ENCODE results near the gene C1orf159.

The C1orf159 gene

DNA sequence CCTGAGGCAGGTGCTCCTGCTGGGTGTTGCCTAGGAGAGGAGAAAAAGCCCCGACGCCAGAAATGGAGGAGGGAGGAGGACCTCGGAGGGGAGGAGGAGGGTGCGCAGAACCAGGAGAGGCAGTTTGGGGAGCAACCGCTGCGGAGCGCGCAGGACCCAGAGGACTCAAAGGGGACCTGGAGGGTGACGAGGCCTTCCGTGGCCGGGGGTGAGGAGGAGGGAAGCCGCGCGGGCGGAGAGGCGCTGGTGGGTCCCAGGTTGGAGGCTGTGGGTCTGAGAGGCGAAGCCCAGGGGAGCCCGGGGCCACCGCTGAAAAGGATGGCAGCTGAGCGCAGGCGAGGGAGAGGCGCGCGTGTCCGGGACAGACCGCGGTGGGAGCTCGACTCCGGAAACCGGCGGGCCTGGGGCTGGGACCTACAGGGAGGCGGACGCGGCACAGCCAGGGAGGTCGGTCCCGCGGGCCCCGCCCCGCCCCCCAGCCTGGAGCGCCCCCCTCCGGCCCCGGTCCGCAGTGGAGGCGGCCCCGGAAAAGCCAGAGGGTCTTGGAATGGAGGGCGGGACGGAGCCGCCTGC, 56.9 kb downstream of the C1orf159 start (continued):
- TF ChIP-seq, protein P1, sequence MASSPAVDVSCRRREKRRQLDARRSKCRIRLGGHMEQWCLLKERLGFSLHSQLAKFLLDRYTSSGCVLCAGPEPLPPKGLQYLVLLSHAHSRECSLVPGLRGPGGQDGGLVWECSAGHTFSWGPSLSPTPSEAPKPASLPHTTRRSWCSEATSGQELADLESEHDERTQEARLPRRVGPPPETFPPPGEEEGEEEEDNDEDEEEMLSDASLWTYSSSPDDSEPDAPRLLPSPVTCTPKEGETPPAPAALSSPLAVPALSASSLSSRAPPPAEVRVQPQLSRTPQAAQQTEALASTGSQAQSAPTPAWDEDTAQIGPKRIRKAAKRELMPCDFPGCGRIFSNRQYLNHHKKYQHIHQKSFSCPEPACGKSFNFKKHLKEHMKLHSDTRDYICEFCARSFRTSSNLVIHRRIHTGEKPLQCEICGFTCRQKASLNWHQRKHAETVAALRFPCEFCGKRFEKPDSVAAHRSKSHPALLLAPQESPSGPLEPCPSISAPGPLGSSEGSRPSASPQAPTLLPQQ (tag by site-specific recombination; IDR thresholded peaks at IDR 0.05): peak; percentile 96
- TF ChIP-seq ZXDB (tag by site-specific recombination; IDR thresholded peaks at IDR 0.05): 0 out of 2 replicates have a peak, but pooled peaks have one; percentile 39
- peak; percentile 80; the same call in 1 of the 2 replicates for TF ChIP-seq GLIS2 (tag by site-specific recombination; IDR thresholded peaks at IDR 0.05)
- TF ChIP-seq, protein P2, sequence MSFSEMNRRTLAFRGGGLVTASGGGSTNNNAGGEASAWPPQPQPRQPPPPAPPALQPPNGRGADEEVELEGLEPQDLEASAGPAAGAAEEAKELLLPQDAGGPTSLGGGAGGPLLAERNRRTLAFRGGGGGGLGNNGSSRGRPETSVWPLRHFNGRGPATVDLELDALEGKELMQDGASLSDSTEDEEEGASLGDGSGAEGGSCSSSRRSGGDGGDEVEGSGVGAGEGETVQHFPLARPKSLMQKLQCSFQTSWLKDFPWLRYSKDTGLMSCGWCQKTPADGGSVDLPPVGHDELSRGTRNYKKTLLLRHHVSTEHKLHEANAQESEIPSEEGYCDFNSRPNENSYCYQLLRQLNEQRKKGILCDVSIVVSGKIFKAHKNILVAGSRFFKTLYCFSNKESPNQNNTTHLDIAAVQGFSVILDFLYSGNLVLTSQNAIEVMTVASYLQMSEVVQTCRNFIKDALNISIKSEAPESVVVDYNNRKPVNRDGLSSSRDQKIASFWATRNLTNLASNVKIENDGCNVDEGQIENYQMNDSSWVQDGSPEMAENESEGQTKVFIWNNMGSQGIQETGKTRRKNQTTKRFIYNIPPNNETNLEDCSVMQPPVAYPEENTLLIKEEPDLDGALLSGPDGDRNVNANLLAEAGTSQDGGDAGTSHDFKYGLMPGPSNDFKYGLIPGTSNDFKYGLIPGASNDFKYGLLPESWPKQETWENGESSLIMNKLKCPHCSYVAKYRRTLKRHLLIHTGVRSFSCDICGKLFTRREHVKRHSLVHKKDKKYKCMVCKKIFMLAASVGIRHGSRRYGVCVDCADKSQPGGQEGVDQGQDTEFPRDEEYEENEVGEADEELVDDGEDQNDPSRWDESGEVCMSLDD (tag by site-specific recombination; IDR thresholded peaks at IDR 0.05): peak; percentile 77; the same call in 1 of the 2 replicates
- TF ChIP-seq GLIS1 (tag by site-specific recombination; IDR thresholded peaks at IDR 0.05): peak; percentile 63
- TF ChIP-seq ZNF341 (tag by site-specific recombination; IDR thresholded peaks at IDR 0.05; ENCODE audit: low read depth): peak; percentile 80
- TF ChIP-seq ZNF423 (tag by site-specific recombination; IDR thresholded peaks at IDR 0.05): 0 out of 2 replicates have a peak, but pooled peaks have one; percentile 18
- peak; percentile 55; the same call in 1 of the 2 replicates for TF ChIP-seq ZNF501 (tag by site-specific recombination; IDR thresholded peaks at IDR 0.05)
- TF ChIP-seq ZBTB48 (tag by site-specific recombination; IDR thresholded peaks at IDR 0.05): 0 out of 2 replicates have a peak, but pooled peaks have one; percentile 41
- TF ChIP-seq, protein P3, sequence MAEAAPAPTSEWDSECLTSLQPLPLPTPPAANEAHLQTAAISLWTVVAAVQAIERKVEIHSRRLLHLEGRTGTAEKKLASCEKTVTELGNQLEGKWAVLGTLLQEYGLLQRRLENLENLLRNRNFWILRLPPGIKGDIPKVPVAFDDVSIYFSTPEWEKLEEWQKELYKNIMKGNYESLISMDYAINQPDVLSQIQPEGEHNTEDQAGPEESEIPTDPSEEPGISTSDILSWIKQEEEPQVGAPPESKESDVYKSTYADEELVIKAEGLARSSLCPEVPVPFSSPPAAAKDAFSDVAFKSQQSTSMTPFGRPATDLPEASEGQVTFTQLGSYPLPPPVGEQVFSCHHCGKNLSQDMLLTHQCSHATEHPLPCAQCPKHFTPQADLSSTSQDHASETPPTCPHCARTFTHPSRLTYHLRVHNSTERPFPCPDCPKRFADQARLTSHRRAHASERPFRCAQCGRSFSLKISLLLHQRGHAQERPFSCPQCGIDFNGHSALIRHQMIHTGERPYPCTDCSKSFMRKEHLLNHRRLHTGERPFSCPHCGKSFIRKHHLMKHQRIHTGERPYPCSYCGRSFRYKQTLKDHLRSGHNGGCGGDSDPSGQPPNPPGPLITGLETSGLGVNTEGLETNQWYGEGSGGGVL (tag by site-specific recombination; IDR thresholded peaks at IDR 0.05): peak; percentile 42
- peak; percentile 37; the same call in 1 of the 2 replicates for TF ChIP-seq KLF16 (tag by site-specific recombination; IDR thresholded peaks at IDR 0.05)
- TF ChIP-seq, protein P4, sequence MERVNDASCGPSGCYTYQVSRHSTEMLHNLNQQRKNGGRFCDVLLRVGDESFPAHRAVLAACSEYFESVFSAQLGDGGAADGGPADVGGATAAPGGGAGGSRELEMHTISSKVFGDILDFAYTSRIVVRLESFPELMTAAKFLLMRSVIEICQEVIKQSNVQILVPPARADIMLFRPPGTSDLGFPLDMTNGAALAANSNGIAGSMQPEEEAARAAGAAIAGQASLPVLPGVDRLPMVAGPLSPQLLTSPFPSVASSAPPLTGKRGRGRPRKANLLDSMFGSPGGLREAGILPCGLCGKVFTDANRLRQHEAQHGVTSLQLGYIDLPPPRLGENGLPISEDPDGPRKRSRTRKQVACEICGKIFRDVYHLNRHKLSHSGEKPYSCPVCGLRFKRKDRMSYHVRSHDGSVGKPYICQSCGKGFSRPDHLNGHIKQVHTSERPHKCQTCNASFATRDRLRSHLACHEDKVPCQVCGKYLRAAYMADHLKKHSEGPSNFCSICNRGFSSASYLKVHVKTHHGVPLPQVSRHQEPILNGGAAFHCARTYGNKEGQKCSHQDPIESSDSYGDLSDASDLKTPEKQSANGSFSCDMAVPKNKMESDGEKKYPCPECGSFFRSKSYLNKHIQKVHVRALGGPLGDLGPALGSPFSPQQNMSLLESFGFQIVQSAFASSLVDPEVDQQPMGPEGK (tag by site-specific recombination; IDR thresholded peaks at IDR 0.05): peak; percentile 61
- TF ChIP-seq, protein P5, sequence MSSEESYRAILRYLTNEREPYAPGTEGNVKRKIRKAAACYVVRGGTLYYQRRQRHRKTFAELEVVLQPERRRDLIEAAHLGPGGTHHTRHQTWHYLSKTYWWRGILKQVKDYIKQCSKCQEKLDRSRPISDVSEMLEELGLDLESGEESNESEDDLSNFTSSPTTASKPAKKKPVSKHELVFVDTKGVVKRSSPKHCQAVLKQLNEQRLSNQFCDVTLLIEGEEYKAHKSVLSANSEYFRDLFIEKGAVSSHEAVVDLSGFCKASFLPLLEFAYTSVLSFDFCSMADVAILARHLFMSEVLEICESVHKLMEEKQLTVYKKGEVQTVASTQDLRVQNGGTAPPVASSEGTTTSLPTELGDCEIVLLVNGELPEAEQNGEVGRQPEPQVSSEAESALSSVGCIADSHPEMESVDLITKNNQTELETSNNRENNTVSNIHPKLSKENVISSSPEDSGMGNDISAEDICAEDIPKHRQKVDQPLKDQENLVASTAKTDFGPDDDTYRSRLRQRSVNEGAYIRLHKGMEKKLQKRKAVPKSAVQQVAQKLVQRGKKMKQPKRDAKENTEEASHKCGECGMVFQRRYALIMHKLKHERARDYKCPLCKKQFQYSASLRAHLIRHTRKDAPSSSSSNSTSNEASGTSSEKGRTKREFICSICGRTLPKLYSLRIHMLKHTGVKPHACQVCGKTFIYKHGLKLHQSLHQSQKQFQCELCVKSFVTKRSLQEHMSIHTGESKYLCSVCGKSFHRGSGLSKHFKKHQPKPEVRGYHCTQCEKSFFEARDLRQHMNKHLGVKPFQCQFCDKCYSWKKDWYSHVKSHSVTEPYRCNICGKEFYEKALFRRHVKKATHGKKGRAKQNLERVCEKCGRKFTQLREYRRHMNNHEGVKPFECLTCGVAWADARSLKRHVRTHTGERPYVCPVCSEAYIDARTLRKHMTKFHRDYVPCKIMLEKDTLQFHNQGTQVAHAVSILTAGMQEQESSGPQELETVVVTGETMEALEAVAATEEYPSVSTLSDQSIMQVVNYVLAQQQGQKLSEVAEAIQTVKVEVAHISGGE (tag by site-specific recombination; conservative IDR thresholded peaks at IDR 0.05; ENCODE audit: low read depth): peak; percentile 26; the same call in 1 of the 2 replicates
- TF ChIP-seq, protein P6, sequence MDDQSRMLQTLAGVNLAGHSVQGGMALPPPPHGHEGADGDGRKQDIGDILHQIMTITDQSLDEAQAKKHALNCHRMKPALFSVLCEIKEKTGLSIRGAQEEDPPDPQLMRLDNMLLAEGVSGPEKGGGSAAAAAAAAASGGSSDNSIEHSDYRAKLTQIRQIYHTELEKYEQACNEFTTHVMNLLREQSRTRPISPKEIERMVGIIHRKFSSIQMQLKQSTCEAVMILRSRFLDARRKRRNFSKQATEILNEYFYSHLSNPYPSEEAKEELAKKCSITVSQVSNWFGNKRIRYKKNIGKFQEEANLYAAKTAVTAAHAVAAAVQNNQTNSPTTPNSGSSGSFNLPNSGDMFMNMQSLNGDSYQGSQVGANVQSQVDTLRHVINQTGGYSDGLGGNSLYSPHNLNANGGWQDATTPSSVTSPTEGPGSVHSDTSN (CRISPR knock-in tag; IDR thresholded peaks at IDR 0.05): peak; percentile 18; the same call in 1 of the 2 replicates
- TF ChIP-seq, protein P7, sequence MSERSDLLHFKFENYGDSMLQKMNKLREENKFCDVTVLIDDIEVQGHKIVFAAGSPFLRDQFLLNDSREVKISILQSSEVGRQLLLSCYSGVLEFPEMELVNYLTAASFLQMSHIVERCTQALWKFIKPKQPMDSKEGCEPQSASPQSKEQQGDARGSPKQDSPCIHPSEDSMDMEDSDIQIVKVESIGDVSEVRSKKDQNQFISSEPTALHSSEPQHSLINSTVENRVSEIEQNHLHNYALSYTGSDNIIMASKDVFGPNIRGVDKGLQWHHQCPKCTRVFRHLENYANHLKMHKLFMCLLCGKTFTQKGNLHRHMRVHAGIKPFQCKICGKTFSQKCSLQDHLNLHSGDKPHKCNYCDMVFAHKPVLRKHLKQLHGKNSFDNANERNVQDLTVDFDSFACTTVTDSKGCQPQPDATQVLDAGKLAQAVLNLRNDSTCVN (tag by site-specific recombination; optimal IDR thresholded peaks at IDR 0.05): peak; percentile 81
- TF ChIP-seq, protein P8, sequence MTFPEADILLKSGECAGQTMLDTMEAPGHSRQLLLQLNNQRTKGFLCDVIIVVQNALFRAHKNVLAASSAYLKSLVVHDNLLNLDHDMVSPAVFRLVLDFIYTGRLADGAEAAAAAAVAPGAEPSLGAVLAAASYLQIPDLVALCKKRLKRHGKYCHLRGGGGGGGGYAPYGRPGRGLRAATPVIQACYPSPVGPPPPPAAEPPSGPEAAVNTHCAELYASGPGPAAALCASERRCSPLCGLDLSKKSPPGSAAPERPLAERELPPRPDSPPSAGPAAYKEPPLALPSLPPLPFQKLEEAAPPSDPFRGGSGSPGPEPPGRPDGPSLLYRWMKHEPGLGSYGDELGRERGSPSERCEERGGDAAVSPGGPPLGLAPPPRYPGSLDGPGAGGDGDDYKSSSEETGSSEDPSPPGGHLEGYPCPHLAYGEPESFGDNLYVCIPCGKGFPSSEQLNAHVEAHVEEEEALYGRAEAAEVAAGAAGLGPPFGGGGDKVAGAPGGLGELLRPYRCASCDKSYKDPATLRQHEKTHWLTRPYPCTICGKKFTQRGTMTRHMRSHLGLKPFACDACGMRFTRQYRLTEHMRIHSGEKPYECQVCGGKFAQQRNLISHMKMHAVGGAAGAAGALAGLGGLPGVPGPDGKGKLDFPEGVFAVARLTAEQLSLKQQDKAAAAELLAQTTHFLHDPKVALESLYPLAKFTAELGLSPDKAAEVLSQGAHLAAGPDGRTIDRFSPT (tag by site-specific recombination; IDR thresholded peaks at IDR 0.05): 0 out of 2 replicates have a peak, but pooled peaks have one; percentile 44
- TF ChIP-seq EGR2 (tag by site-specific recombination; IDR thresholded peaks at IDR 0.05; ENCODE audit: low read depth): peak; percentile 27; the same call in 1 of the 2 replicates
- TF ChIP-seq, protein P9, sequence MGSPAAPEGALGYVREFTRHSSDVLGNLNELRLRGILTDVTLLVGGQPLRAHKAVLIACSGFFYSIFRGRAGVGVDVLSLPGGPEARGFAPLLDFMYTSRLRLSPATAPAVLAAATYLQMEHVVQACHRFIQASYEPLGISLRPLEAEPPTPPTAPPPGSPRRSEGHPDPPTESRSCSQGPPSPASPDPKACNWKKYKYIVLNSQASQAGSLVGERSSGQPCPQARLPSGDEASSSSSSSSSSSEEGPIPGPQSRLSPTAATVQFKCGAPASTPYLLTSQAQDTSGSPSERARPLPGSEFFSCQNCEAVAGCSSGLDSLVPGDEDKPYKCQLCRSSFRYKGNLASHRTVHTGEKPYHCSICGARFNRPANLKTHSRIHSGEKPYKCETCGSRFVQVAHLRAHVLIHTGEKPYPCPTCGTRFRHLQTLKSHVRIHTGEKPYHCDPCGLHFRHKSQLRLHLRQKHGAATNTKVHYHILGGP (tag by site-specific recombination; IDR thresholded peaks at IDR 0.05): no peak
- TF ChIP-seq SP2 (tag by site-specific recombination; IDR thresholded peaks at IDR 0.05): peak; percentile 53
- TF ChIP-seq ZIC2 (tag by site-specific recombination; IDR thresholded peaks at IDR 0.05): peak; percentile 33
